Adrenal gland (tissue), 12 donors: ENCODE results near the gene MTARC2. TPM values are rescaled to one million over a fixed set of nuclear protein-coding genes. Genes with fewer than 3 reads are reported as not detected.

ENCODE experiments used
- DNase-seq, 7 donors: peaks; one replicate each; pipeline ENCODE4 v3.0.0-alpha.2; 2019 to 2020
- H3K27ac ChIP-seq, 5 donors: fragments of 200-600 bp; sonication (generic) in 4 of 5; 1 replicate in 3 of 5; 2 replicates in 2 of 5; pipeline versions ENCODE4 v1.5.1 to v1.8.0; 2016 to 2020; ENCODE audit warnings: mild to moderate bottlenecking in 1 of 5
- H3K27me3 ChIP-seq: fragments of 200-600 bp; 2 replicates; pipeline ENCODE4 v1.8.0; 2021
- H3K36me3 ChIP-seq, 2 donors: fragments of 200-600 bp; replicated peaks in 1 of 2; 1 replicate in 1 of 2; 2 replicates in 1 of 2; pipeline versions ENCODE4 v1.5.1 to v1.8.0; 2018 to 2022
- H3K4me1 ChIP-seq, 2 donors: fragments of 200-600 bp; replicated peaks in 1 of 2; 1 replicate in 1 of 2; 2 replicates in 1 of 2; pipeline versions ENCODE4 v1.5.1 to v1.8.0; 2018 to 2021
- H3K4me3 ChIP-seq, 4 donors: fragments of 200-600 bp; sonication (generic) in 3 of 4; one replicate each; pipeline ENCODE4 v1.5.1; 2016 to 2018
- H3K9me3 ChIP-seq, 3 donors: fragments of 200-600 bp; sonication (generic) in 1 of 3; replicated peaks in 1 of 3; 1 replicate in 2 of 3; 2 replicates in 1 of 3; pipeline versions ENCODE4 v1.5.1 to v1.8.0; 2016 to 2021
- POLR2A ChIP-seq, 2 donors: fragments of 450-650 bp; IDR thresholded peaks; one replicate each; pipeline ENCODE4 v1.6.1; 2017; ENCODE audit warnings: antibody characterized with exemption in 2 of 2, mild to moderate bottlenecking in 2 of 2, moderate library complexity in 1 of 2
- WGBS, 4 donors: extraction: QIAGEN DNeasy Blood & Tissue Kit in 2 of 4; methylation state at CpG; one replicate each; pipeline versions ENCODE4 v1.1.5 to v1.1.7; 2013 to 2017; 5-methylcytosine and 5-hydroxymethylcytosine counted together
- intact Hi-C, 2 donors: fragments of 100-400 bp; cut with DNase I; formaldehyde crosslinking; loops; one replicate each; pipeline versions ENCODE4 v1.14.1 to v1.15.0; 2022 to 2023
- polyA plus RNA-seq, 3 donors: library from polyadenylated mRNA; stranded (reverse); fragments of 200-250 nt in 2 of 3; fragments of 350-450 nt in 1 of 3; fragmentation: Illumina TruSeq in 1 of 3; extraction: RNeasy Lipid Tissue Mini Kit (QIAGEN cat#74804) in 1 of 3; gene quantifications; one replicate each; pipeline ENCODE4 v1.2.3, GENCODE V29; 2013 to 2014
- total RNA-seq, 9 donors: library from RNA; depleted of rRNA in 4 of 9; stranded (reverse); fragments of >200 nt in 4 of 9; fragments of 120-200 nt in 1 of 9; fragmentation: NEBNext Ultra II Directional in 1 of 9; extraction: Animal tissue kit (Norgen Biotek cat#: 25700) in 1 of 9; gene quantifications; one replicate each; pipeline versions ENCODE4 v1.1.0 to v1.2.4, GENCODE V29; 2013 to 2023
- TF ChIP-seq, protein P1 (sequence below), 6 experiments: fragments of 450-650 bp in 4 of 6; fragments of 200-600 bp in 2 of 6; sonication (generic) in 1 of 6; IDR thresholded peaks; 1 replicate in 5 of 6; 2 replicates in 1 of 6; pipeline versions ENCODE4 v1.5.1 to v1.8.0; 2016 to 2021; ENCODE audit warnings: antibody characterized with exemption in 6 of 6, mild to moderate bottlenecking in 2 of 6, moderate library complexity in 1 of 6
- donor health status: healthy with polysubstance abuse.
- donor health status: Bipolar disorder and iron deficiency.
- donor health status: DM: yes; HTN: yes; CAD: no.
- donor health status: DM: no; HTN: no; CAD: no.
- donor health status: DM: no; HTN: no; CAD: no.
- donor health status: DM: yes; HTN: yes; CAD: no.

The MTARC2 gene
- total and polyA plus RNA-seq, 12 donors = 13.7 to 48.6 (median 29.8) TPM

DNA sequence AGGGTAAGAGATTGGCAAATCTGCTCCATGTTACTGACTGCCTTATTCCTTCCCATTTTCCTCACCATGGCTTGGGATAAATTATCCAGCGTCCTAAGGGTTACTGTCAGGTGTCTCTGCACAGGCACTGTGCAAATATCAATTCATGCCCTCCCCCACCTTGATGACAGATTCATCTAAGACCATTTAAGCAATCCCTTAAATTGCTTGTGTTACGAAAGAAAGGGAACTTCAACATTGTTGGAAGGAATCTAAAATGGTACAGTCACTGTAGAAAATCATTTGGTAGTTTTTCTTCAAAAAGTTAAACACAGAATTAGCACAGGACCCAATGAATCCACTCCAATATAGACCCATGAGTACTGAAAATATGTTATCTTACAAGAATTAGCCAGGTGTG, 17.6 kb upstream of the MTARC2 start:
- intact Hi-C loops = loop anchor here in 1 of 2 donors (5.0 kb wide), 1 partner anchor 38 kb away; the partner anchor contains the start of gene C1orf115
- TF ChIP-seq, protein P1, sequence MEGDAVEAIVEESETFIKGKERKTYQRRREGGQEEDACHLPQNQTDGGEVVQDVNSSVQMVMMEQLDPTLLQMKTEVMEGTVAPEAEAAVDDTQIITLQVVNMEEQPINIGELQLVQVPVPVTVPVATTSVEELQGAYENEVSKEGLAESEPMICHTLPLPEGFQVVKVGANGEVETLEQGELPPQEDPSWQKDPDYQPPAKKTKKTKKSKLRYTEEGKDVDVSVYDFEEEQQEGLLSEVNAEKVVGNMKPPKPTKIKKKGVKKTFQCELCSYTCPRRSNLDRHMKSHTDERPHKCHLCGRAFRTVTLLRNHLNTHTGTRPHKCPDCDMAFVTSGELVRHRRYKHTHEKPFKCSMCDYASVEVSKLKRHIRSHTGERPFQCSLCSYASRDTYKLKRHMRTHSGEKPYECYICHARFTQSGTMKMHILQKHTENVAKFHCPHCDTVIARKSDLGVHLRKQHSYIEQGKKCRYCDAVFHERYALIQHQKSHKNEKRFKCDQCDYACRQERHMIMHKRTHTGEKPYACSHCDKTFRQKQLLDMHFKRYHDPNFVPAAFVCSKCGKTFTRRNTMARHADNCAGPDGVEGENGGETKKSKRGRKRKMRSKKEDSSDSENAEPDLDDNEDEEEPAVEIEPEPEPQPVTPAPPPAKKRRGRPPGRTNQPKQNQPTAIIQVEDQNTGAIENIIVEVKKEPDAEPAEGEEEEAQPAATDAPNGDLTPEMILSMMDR (IDR thresholded peaks at IDR 0.05) = no peak
- TF ChIP-seq POLR2A (IDR thresholded peaks at IDR 0.05) = no peak
- DNase-seq = no peak
- no peaks in the 10 kb centered on the region for H3K9me3 ChIP-seq
- H3K36me3 ChIP-seq = no peaks in the 10 kb centered on the region
- peaks cover 5% of the 10 kb centered on the region for H3K27me3 ChIP-seq
- 79 to 91% (median 86%) methylated on average over 2 of the region's 2 CpGs for WGBS, 4 donors
- peaks cover 0 to 14% of the 10 kb centered on the region in 2 donors for H3K4me1 ChIP-seq
- no peak overlapping the region for H3K4me3 ChIP-seq
- H3K27ac ChIP-seq = no peak overlapping the region

GRCh38 chr1:220732137-220732536, 16.0 kb upstream of the MTARC2 start:
- 40 to 55% (median 43%) methylated on average over 3 of the region's 3 CpGs for WGBS, 4 donors
- intact Hi-C loops = loop anchor here in 1 of 2 donors (5.0 kb wide), 1 partner anchor 40 kb away; the partner anchor contains the start of gene C1orf115
- peak overlapping the region in 3 of 5 donors; percentile 2 to 70 (median 52) for H3K27ac ChIP-seq
- no peaks in the 10 kb centered on the region for H3K27me3 ChIP-seq
- peaks cover 0 to 14% of the 10 kb centered on the region in 2 donors for H3K4me1 ChIP-seq
- H3K9me3 ChIP-seq = no peaks in the 10 kb centered on the region
- no peak for DNase-seq
- no peaks in the 10 kb centered on the region for H3K36me3 ChIP-seq
- no peak overlapping the region for H3K4me3 ChIP-seq
- TF ChIP-seq, protein P1 (IDR thresholded peaks at IDR 0.05) = no peak
- TF ChIP-seq POLR2A (IDR thresholded peaks at IDR 0.05) = no peak

DNA sequence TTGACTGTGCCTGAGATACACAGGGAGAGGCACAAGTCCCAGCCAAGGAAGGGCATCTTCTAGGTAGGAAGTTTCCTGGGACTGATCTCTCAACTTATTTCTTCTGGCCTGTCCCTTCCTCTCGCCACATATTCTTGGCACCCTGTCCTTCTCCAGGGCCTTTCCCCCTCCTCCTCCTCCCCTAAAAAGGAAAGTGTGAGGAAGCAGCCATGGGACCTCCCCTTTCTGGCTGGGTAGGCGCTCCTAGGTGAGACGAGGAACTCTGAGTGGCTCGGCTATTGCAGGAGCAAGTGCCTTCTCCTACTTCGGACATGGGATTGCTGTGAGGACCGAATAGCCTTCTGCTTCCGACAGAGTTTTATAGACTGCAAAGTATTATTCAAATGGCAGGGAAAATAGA, 15.5 kb upstream of the MTARC2 start:
- peak in 1 of 7 donors; percentile 25 for DNase-seq
- intact Hi-C loops = loop anchor here in 1 of 2 donors (5.0 kb wide), 1 partner anchor 40 kb away; the partner anchor contains the start of gene C1orf115
- Histone ChIP-seq H3K36me3 (no peaks in the 10 kb centered on the region), H3K9me3 (no peaks in the 10 kb centered on the region), H3K4me3 (peak overlapping the region in 2 of 4 donors; percentile 19 to 28), H3K27me3 (no peaks in the 10 kb centered on the region), H3K27ac (peak overlapping the region in 3 of 5 donors; percentile 2 to 70 (median 52)), H3K4me1 (peaks cover 0 to 14% of the 10 kb centered on the region in 2 donors)
- WGBS, 4 donors = 61 to 67% (median 65%) methylated on average over 7 of the region's 7 CpGs
- TF ChIP-seq, protein P1 (IDR thresholded peaks at IDR 0.05) = no peak
- TF ChIP-seq POLR2A (IDR thresholded peaks at IDR 0.05) = no peak

- DNase-seq = peak; percentile 68 to 84 (median 79)
- Histone ChIP-seq H3K9me3 (no peaks in the 10 kb centered on the region), H3K4me1 (peaks cover 0 to 14% of the 10 kb centered on the region in 2 donors), H3K27ac (peak overlapping the region in 3 of 5 donors; percentile 2 to 52 (median 18)), H3K36me3 (no peaks in the 10 kb centered on the region), H3K27me3 (no peaks in the 10 kb centered on the region), H3K4me3 (peak overlapping the region in 1 of 4 donors; percentile 28)
- TF ChIP-seq POLR2A (IDR thresholded peaks at IDR 0.05) = no peak
- TF ChIP-seq, protein P1 (IDR thresholded peaks at IDR 0.05) = peak; percentile 71 to 88 (median 86)
- 1 to 2% (median 1%) methylated on average over 14 to 15 of the region's 15 CpGs for WGBS, 4 donors
- intact Hi-C loops = loop anchor here in 1 of 2 donors (5.0 kb wide), 1 partner anchor 41 kb away; the partner anchor contains the start of gene C1orf115
Observed at GRCh38 chr1:220733086-220733601, 15.0 kb upstream of the MTARC2 start.
